GM12864 (cell line): ENCODE measurements around the gene MYO5A.

Experiments used
- DNase-seq: peaks from one replicate; pipeline ENCODE4 v3.0.0-alpha.2; 2011; ENCODE audit warnings: low read depth
- H3K4me3 ChIP-seq: 2 replicates; pipeline ENCODE4 v1.5.1; 2011; ENCODE audit warnings: mild to moderate bottlenecking, low read depth, low read length, control low read depth
- CTCF ChIP-seq: IDR thresholded peaks from 2 replicates; pipeline ENCODE4 v1.5.1; 2011; ENCODE audit warnings: low read depth, mild to moderate bottlenecking, moderate library complexity, low read length, control low read depth, inconsistent platforms; ENCODE audit errors: missing control alignments

Gene MYO5A

GRCh38 chr15:52368402-52368801 is 160.3 kb downstream of the MYO5A start:
- TF ChIP-seq CTCF = no peak
- no peak for DNase-seq
- no peak overlapping the region for H3K4me3 ChIP-seq

- no peak overlapping the region for H3K4me3 ChIP-seq
- DNase-seq = no peak
- TF ChIP-seq CTCF = no peak
Measured at GRCh38 chr15:52362497-52362896, 166.2 kb downstream of the MYO5A start.

- no peak overlapping the region for H3K4me3 ChIP-seq
- TF ChIP-seq CTCF = no peak
- no peak for DNase-seq
Measured at GRCh38 chr15:52361975-52362494, 166.6 kb downstream of the MYO5A start.

GRCh38 chr15:52361494-52361893 is 167.2 kb downstream of the MYO5A start:
- no peak for TF ChIP-seq CTCF
- no peak overlapping the region for H3K4me3 ChIP-seq

GRCh38 chr15:52360229-52361203 is 168.2 kb downstream of the MYO5A start:
- DNase-seq = no peak
- TF ChIP-seq CTCF = no peak
- H3K4me3 ChIP-seq = no peak overlapping the region

More at GRCh38 chr15:52361494-52361893, 167.2 kb downstream of the MYO5A start:
- DNase-seq = no peak

- H3K4me3 ChIP-seq = no peak overlapping the region
- no peak for TF ChIP-seq CTCF
- no peak for DNase-seq
Measured at GRCh38 chr15:52359722-52360121, 169.0 kb downstream of the MYO5A start.

GRCh38 chr15:52357949-52358348 is 170.7 kb downstream of the MYO5A start:
- TF ChIP-seq CTCF = no peak
- no peak for DNase-seq

More at GRCh38 chr15:52357949-52358348, 170.7 kb downstream of the MYO5A start:
- H3K4me3 ChIP-seq = no peak overlapping the region
